Measurements from ENCODE around the gene MICU1. TPM values are rescaled to one million over a fixed set of nuclear protein-coding genes. Genes with fewer than 3 reads are reported as not detected.
"Not testable (repeated sequence)": the region's sequence is repeated elsewhere in the genome, so short reads cannot be mapped to it uniquely, and the experiment has no call there.

Gene MICU1
- total RNA-seq, 1 donor from 2014 or later, result 37.4 TPM

DNA sequence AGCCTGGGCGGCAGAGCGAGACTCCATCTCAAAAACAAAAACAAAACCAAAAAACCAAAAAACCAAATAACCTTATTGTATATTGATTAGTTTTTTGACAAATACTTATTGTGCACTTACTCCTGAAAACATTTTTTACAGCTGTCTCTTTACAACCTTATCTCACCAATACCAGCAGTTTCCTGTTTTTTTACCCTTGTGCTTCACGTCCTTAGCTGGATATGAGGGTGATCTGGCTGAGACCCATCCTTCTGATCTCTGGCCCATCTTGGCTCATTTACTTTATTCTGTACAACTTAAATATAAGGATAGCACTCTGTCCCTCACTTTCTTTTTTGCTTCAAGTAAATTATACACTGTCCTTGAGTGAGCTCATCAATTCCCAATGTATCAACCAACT, 166.6 kb downstream of the MICU1 start:
- Histone ChIP-seq H3K36me3 (peaks cover under 1% of the 10 kb centered on the region), H3K27ac (replicated peaks) (no peak overlapping the region), H3K4me3 (no peak overlapping the region), H3K27me3 (ENCODE audit: low read depth) (no peaks in the 10 kb centered on the region), H3K4me1 (peaks cover 12% of the 10 kb centered on the region), H3K9me3 (replicated peaks) (no peaks in the 10 kb centered on the region)
- no peak for DNase-seq
- intact Hi-C loops (cut with micrococcal nuclease), result no loop called here
- TF ChIP-seq, protein P1, sequence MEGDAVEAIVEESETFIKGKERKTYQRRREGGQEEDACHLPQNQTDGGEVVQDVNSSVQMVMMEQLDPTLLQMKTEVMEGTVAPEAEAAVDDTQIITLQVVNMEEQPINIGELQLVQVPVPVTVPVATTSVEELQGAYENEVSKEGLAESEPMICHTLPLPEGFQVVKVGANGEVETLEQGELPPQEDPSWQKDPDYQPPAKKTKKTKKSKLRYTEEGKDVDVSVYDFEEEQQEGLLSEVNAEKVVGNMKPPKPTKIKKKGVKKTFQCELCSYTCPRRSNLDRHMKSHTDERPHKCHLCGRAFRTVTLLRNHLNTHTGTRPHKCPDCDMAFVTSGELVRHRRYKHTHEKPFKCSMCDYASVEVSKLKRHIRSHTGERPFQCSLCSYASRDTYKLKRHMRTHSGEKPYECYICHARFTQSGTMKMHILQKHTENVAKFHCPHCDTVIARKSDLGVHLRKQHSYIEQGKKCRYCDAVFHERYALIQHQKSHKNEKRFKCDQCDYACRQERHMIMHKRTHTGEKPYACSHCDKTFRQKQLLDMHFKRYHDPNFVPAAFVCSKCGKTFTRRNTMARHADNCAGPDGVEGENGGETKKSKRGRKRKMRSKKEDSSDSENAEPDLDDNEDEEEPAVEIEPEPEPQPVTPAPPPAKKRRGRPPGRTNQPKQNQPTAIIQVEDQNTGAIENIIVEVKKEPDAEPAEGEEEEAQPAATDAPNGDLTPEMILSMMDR (IDR thresholded peaks at IDR 0.05; ENCODE audit: borderline replicate concordance), result no peak

DNA sequence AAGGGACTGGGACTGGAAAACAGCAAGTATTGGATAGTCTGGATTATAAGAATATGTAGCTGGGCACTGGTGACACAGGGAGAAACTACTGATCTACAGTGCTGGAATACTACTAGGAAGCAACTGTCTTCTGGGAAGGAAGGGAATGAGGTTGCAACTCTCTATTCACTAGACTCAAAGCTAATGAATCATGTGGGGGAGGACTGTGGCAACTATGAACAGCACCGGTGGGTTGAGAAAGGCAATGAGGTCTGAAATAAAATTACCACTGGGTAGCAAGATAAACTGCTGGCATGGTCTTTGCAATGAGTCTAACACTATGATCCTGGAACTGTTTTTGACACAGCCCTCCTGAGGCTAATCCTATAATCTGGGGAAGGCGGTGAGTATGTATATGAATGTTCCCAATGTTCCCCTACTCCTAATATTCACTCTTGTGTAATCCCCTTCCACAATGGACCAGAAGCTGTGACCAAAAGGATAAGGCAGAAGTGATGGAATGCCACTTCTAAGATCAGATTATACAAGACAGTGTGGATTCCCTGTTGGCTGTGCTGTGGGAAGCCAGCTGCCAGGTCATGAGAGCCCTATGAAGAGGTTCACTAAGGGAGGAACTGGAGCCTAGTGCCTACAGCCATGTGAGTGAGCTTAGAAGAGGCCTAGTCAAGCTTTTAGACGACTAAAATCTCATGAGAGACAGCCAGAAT, 169.8 kb downstream of the MICU1 start:
- no peak for DNase-seq
- TF ChIP-seq, protein P1 (IDR thresholded peaks at IDR 0.05; ENCODE audit: borderline replicate concordance), result no peak
- intact Hi-C loops (cut with micrococcal nuclease), result no loop called here

DNA sequence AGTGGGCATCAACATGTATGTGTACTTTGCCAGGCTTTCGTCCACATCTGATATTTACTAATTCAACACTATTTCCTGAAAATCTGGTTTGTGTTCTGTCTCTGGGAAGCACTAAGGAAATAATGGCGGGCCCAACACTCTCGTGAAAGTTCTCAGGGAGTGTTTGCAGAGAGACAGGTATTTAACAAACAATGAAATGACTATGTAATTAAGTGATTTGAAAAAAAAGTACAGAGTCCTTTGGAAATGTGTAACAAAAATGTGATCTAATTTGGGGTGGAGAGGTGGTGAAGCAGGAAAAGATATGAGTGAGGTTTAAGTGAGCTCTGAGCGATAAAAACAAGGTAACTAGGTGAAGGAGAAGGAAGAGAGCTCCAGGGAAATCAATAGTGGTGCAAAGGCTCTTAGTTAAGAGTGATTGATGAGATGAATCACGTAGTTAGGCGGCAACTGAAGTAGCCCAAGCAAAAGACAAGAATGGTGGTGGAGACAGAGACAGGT, 175.9 kb downstream of the MICU1 start:
- TF ChIP-seq, protein P1 (IDR thresholded peaks at IDR 0.05; ENCODE audit: borderline replicate concordance), result no peak
- Histone ChIP-seq H3K4me1 (no peaks in the 10 kb centered on the region), H3K27me3 (ENCODE audit: low read depth) (no peaks in the 10 kb centered on the region), H3K36me3 (peaks cover 3% of the 10 kb centered on the region), H3K4me3 (no peak overlapping the region), H3K9me3 (replicated peaks) (no peaks in the 10 kb centered on the region), H3K27ac (replicated peaks) (no peak overlapping the region)
- intact Hi-C loops (cut with micrococcal nuclease), result no loop called here
- DNase-seq, result no peak

More for the DNA sequence above, 169.8 kb downstream of the MICU1 start:
- Histone ChIP-seq H3K27me3 (ENCODE audit: low read depth) (no peaks in the 10 kb centered on the region), H3K4me1 (peaks cover 6% of the 10 kb centered on the region), H3K27ac (replicated peaks) (no peak overlapping the region), H3K36me3 (peaks cover 3% of the 10 kb centered on the region), H3K9me3 (replicated peaks) (no peaks in the 10 kb centered on the region), H3K4me3 (no peak overlapping the region)

DNA sequence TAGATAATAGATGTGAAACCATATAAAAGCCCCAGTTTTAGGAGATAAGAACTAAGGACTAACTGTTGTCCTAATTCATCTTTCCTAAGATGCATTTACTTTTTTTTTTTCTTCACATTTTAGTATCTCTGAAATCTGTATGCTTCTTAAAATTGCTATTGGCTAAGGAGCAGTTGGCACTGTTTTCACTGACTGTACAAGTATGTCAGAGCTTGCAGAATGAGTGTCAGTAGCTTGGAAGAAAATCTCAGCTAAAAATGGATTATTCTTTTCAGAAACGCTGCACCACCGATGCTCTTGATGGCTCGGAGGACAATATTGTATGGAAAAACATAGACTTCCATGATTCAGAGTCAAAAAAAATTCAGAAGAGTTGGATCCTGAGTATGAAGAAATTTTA, 180.0 kb downstream of the MICU1 start:
- intact Hi-C loops (cut with micrococcal nuclease), result no loop called here
- Histone ChIP-seq H3K36me3 (peaks cover 4% of the 10 kb centered on the region), H3K27ac (replicated peaks) (no peak overlapping the region), H3K27me3 (ENCODE audit: low read depth) (no peaks in the 10 kb centered on the region), H3K4me3 (no peak overlapping the region), H3K9me3 (replicated peaks) (peaks cover 3% of the 10 kb centered on the region), H3K4me1 (no peaks in the 10 kb centered on the region)
- TF ChIP-seq, protein P1 (IDR thresholded peaks at IDR 0.05; ENCODE audit: borderline replicate concordance), result no peak
- no peak for DNase-seq

DNA sequence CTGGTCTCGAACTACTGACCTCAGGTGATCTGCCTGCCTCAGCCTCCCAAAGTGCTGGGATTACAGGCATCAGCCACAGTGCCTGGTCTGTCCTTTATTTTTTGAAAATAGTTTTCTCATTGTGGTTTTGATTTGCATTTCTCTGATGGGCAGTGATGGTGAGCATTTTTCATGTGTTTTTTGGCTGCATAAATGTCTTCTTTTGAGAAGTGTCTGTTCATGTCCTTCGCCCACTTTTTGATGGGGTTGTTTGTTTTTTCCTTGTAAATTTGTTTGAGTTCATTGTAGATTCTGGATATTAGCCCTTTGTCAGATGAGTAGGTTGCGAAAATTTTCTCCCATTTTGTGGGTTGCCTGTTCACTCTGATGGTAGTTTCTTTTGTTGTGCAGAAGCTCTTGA, 182.9 kb downstream of the MICU1 start:
- peaks cover 15% of the 10 kb centered on the region for H3K9me3 ChIP-seq (replicated peaks)
- H3K36me3 ChIP-seq; intact Hi-C loops (cut with micrococcal nuclease); DNase-seq; H3K27ac ChIP-seq (replicated peaks); H3K4me1 ChIP-seq; H3K4me3 ChIP-seq; H3K27me3 ChIP-seq (ENCODE audit: low read depth): not testable (repeated sequence)

DNA sequence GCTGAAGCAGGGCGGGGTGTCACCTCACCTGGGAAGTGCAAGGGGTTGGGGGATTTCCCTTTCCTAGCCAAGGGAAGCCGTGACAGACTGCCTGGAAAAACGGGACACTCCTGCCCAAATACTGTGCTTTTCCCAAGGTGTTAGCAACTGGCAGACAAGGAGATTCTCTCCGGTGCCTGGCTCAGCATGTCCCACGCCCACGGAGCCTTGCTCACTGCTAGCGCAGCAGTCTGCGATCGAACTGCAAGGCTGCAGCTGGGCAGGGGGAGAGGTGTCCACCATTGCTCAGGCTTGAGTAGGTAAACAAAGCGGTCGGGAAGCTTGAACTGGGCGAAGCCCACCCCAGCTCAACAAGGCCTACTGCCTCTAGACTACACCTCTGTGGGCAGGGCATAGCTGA, 190.3 kb downstream of the MICU1 start:
- Histone ChIP-seq H3K27ac (replicated peaks) (no peak overlapping the region), H3K9me3 (replicated peaks) (peaks cover 9% of the 10 kb centered on the region), H3K36me3 (no peaks in the 10 kb centered on the region), H3K27me3 (ENCODE audit: low read depth) (no peaks in the 10 kb centered on the region), H3K4me3 (no peak overlapping the region), H3K4me1 (no peaks in the 10 kb centered on the region)
- TF ChIP-seq, protein P1 (IDR thresholded peaks at IDR 0.05; ENCODE audit: borderline replicate concordance), result no peak
- intact Hi-C loops (cut with micrococcal nuclease), result no loop called here
- DNase-seq, result no peak

DNA sequence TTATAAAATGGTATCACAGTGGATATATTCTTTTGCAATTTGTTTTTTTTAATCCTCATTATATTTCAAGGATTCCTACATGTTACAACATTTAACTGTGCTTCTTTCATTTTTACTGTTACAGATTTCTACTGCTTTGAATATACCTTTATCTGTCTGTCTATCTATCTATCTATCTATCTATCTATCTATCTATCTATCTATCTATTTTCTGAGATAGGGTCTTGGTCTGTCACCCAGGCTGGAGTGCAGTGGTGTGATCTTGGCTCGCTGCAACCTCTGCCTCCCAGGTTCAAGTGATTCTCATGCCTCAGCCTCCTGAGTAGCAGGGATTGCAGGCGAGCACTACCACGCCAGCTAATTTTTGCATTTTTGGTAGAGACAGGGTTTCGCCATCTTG, 194.9 kb downstream of the MICU1 start:
- H3K27me3 ChIP-seq (ENCODE audit: low read depth); H3K4me3 ChIP-seq; H3K36me3 ChIP-seq; H3K4me1 ChIP-seq; DNase-seq; H3K27ac ChIP-seq (replicated peaks); intact Hi-C loops (cut with micrococcal nuclease); H3K9me3 ChIP-seq (replicated peaks): not testable (repeated sequence)
